RWPE1 (cell line): ENCODE measurements around the gene CCDC170.

Experiments
- CTCF ChIA-PET: fragments of 350-600 bp; sonication (Branson Sonifier 250); formaldehyde crosslinking; extraction: SDS; loops from one replicate; lab custom pipeline; 2021; lab: Yijun Ruan, JAX
- POLR2A ChIA-PET: fragments of 400-600 bp; formaldehyde crosslinking; extraction: SDS; loops from one replicate; lab custom pipeline; 2020; ENCODE audit warnings: antibody characterized with exemption; ENCODE audit not compliant: low non-redundant PET; lab: Yijun Ruan, JAX
- DNase-seq: peaks from one replicate; pipeline ENCODE4 v3.0.0; 2012; ENCODE audit warnings: low spot score
- H3K27ac ChIP-seq: fragments of 450-650 bp; 2 replicates; pipeline ENCODE4 v1.5.1; 2017
- CTCF ChIP-seq: fragments of 450-650 bp; conservative IDR thresholded peaks from 2 replicates; pipeline ENCODE4 v1.5.1; 2017; ENCODE audit warnings: low read depth, mild to moderate bottlenecking

The CCDC170 gene

DNA sequence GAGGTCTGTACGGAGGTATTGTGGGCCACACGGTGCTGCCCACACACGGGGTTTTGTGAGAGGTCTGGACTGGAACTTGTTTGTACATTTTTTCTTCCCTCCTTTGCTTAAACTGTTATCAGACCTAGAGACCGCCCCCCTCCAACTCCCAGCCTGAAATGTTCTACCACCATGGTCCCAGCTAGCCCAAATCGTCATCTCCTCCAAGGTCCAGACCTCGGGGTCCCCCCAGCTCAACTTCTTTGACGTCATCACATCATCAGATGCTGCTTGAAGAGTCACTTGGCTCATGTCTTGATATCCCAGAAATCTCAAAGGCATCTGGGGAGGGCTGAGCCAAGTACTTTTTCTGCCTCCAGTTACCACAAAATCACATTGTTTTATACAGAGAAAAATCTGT lies 2.8 kb upstream of the CCDC170 start:
- H3K27ac ChIP-seq = no peak overlapping the region
- CTCF ChIA-PET = no interaction called here
- POLR2A ChIA-PET = no interaction called here
- no peak for TF ChIP-seq CTCF
- DNase-seq = no peak

DNA sequence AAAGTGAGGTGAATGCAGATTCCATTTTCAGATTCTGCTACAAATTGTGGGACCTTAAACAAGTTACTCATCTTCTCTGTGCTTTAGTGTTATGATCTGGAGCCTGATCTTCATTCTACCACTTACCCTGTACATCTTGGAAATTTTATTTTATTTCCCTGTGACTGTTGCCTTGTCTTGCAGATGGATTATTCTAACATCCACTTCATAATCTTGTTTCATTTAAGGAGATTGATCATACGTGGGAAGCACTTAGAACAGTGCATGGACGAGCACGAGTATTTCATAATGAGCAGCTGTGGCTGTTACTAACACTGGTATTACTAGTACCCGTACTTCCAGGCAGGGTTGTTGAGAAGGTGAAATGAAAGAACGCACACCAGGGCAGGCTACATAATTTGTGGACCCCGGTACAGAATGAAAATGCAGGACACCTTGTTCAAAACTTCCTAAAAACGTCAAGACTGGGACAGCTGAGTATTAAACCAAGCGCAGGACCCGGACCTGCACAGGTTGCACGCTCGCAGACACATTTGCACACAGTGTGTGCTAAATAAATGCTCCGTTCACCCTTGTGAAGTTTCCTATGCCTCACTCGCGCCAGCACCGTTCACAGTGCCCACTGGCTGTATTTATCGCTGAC lies 535 bp upstream of the CCDC170 start:
- no peak for TF ChIP-seq CTCF
- ChIA-PET POLR2A (no interaction called here), CTCF (no interaction called here)
- no peak overlapping the region for H3K27ac ChIP-seq
- DNase-seq = no peak

DNA sequence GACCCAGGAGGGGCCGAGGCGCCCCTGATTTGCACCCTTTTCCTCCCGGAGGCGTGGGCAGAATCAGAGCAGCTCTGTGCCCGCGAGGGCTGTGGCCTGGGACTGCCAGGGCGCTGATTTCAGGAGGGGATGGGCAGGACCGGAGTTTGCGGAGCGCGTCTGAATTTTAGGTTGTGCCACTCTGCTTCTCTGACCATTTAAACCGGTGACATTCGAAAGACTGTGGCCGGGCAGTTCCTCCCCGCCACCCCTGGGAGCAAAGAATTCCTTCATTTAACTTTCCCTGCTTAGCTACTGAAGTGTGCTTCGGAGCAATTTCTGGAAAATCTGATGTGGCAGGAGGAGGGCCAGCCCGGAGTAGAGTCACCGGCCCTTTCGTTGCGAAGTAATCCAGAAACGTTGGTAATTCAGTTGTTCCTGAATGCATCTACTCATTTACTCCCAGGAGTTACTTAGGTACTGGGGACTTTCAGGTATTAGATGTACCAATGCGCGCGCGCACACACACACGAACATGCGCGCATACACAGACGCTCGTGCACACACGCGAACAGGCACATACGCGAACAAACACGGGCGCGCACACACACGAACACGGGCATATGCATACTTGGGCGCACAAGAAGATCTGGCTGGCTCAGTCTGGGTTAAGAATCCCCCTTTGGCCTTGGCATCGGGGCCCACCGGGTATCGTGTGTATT lies 568 bp downstream of the CCDC170 start:
- POLR2A ChIA-PET = no interaction called here
- DNase-seq = peak; percentile 33

GRCh38 chr6:151494936-151495320 lies 1.1 kb downstream of the CCDC170 start:
- ChIA-PET POLR2A (no interaction called here), CTCF (interaction anchor here (0.6 kb wide), 2 partner anchors 603 to 771 kb away, joined by 3 read pairs; no protein-coding TSS in a partner anchor)
- no peak for DNase-seq
- no peak overlapping the region for H3K27ac ChIP-seq
- no peak for TF ChIP-seq CTCF

More for the DNA sequence above, 568 bp downstream of the CCDC170 start:
- CTCF ChIA-PET = interaction anchor here (0.6 kb wide), 2 partner anchors 602 to 772 kb away, joined by 3 read pairs; no protein-coding TSS in a partner anchor
- no peak for TF ChIP-seq CTCF
- H3K27ac ChIP-seq = peak overlapping the region; percentile 11; the same call in 1 of the 2 replicates

GRCh38 chr6:151495380-151495779 lies 1.6 kb downstream of the CCDC170 start:
- no peak for DNase-seq
- ChIA-PET CTCF (no interaction called here), POLR2A (no interaction called here)
- no peak for TF ChIP-seq CTCF
- H3K27ac ChIP-seq = no peak overlapping the region

- ChIA-PET CTCF (interaction anchor here (0.5 kb wide), 1 partner anchor 682 kb away, joined by 3 read pairs; no protein-coding TSS in a partner anchor), POLR2A (no interaction called here)
- DNase-seq = no peak
- no peak overlapping the region for H3K27ac ChIP-seq
- no peak for TF ChIP-seq CTCF
Measured at GRCh38 chr6:151497905-151498304, 4.1 kb downstream of the CCDC170 start.
